HepG2 (cell line): Measurements from ENCODE around the gene ZNF79. TPM values are rescaled to one million over a fixed set of nuclear protein-coding genes. Genes with fewer than 3 reads are reported as not detected.

Experiments
- ATAC-seq: fragments of 200-7000 bp; cut with Tn5 transposase; 3 replicates; pipeline ENCODE4 v1.9.1; 2020; ENCODE audit warnings: mild to moderate bottlenecking, moderate library complexity
- BruUV-seq: library from RNA; stranded (reverse); fragments of 400-500 nt; replicated peaks from 2 replicates; lab custom pipeline; 2021; lab: Mats Ljungman, UMichigan
- CTCF ChIA-PET: fragments of 300-600 bp; formaldehyde crosslinking; extraction: SDS; loops from one replicate; lab custom pipeline; 2021; ENCODE audit warnings: low total read pairs, inconsistent platforms, low intra/inter-chr PET ratio; lab: Yijun Ruan, JAX
- POLR2A ChIA-PET: fragments of 350-600 bp; sonication (Branson Sonifier 250); formaldehyde crosslinking; loops from one replicate; lab custom pipeline; 2020; ENCODE audit warnings: antibody characterized with exemption, inconsistent platforms; lab: Yijun Ruan, JAX
- DNase-seq: peaks from one replicate; pipeline ENCODE4 v3.0.0-alpha.2; 2015; ENCODE audit warnings: low spot score
- FAIRE-seq: peaks from 3 replicates; lab custom pipeline; 2011; peaks lifted over from hg19 to GRCh38; lab: Jason Lieb, UNC
- H2AFZ ChIP-seq: one replicate; pipeline ENCODE4 v1.6.1; 2011; ENCODE audit warnings: low read length, inconsistent platforms
- H3K27ac ChIP-seq: fragments of 300-600 bp; 3 replicates; pipeline ENCODE4 v1.8.0; 2011; ENCODE audit warnings: mixed run types, mild to moderate bottlenecking, mixed read lengths, low read length, inconsistent platforms; ENCODE audit not compliant: insufficient read depth; ENCODE audit errors: extremely low read length
- H3K27me3 ChIP-seq, 2 experiments: fragments of 200-600 bp in 1 of 2; 2 replicates in 1 of 2; 3 replicates in 1 of 2; pipeline versions ENCODE4 v1.6.0 to v1.8.0; 2011; ENCODE audit warnings: low read length in 2 of 2, mild to moderate bottlenecking in 2 of 2, moderate library complexity in 2 of 2, inconsistent platforms in 1 of 2; ENCODE audit not compliant: insufficient read depth in 2 of 2, control insufficient read depth in 1 of 2
- H3K36me3 ChIP-seq, 2 experiments: fragments of 200-600 bp in 1 of 2; replicated peaks in 1 of 2; 2 replicates in 1 of 2; 3 replicates in 1 of 2; pipeline versions ENCODE4 v1.5.1 to v1.8.0; 2011; ENCODE audit warnings: low read length in 2 of 2, inconsistent platforms in 1 of 2; ENCODE audit not compliant: insufficient read depth in 2 of 2, control insufficient read depth in 1 of 2
- H3K4me1 ChIP-seq: 2 replicates; pipeline ENCODE4 v1.5.1; 2012; ENCODE audit warnings: low read length, inconsistent platforms; ENCODE audit not compliant: insufficient read depth
- H3K4me2 ChIP-seq: 2 replicates; pipeline ENCODE4 v1.6.0; 2011; ENCODE audit warnings: low read depth, low read length, inconsistent platforms
- H3K4me3 ChIP-seq, 3 experiments: fragments of 200-600 bp in 1 of 3; sonication (generic), shearing (Covaris generic) in 1 of 3; replicated peaks in 1 of 3; 2 replicates each; pipeline ENCODE4 v1.5.1; 2011 to 2016; ENCODE audit warnings: low read length in 3 of 3, inconsistent platforms in 2 of 3, low read depth in 2 of 3, mild to moderate bottlenecking in 2 of 3, control low read depth in 1 of 3, mixed read lengths in 1 of 3; ENCODE audit not compliant: insufficient read depth in 1 of 3
- H3K79me2 ChIP-seq: one replicate; pipeline ENCODE4 v1.6.1; 2011; ENCODE audit warnings: low read length, inconsistent platforms; ENCODE audit not compliant: insufficient read depth
- H3K9ac ChIP-seq: 2 replicates; pipeline ENCODE4 v1.6.0; 2011; ENCODE audit warnings: mild to moderate bottlenecking, low read depth, low read length, inconsistent platforms; ENCODE audit not compliant: insufficient read depth
- H3K9me3 ChIP-seq: 2 replicates; pipeline ENCODE4 v1.5.1; 2012; ENCODE audit warnings: mild to moderate bottlenecking, low read length
- H4K20me1 ChIP-seq: 2 replicates; pipeline ENCODE4 v1.6.0; 2011; ENCODE audit warnings: inconsistent platforms, mild to moderate bottlenecking, low read length, moderate library complexity; ENCODE audit not compliant: insufficient read depth
- AGO1 ChIP-seq: fragments of 200-400 bp; formaldehyde crosslinking; IDR thresholded peaks from 2 replicates; pipeline ENCODE4 v1.6.1; 2017; ENCODE audit warnings: mild to moderate bottlenecking, low read depth, low read length, moderate library complexity; ENCODE audit not compliant: poor library complexity, severe bottlenecking
- CC2D1A ChIP-seq: sonication (generic); formaldehyde crosslinking; IDR thresholded peaks from 2 replicates; pipeline ENCODE4 v1.8.1; 2023; ENCODE audit warnings: mild to moderate bottlenecking, missing genetic modification reagents
- CCAR2 ChIP-seq: fragments of 200-400 bp; formaldehyde crosslinking; optimal IDR thresholded peaks from 2 replicates; pipeline ENCODE3; 2018; ENCODE audit warnings: low read depth, mild to moderate bottlenecking, low read length, moderate library complexity
- CHCHD3 ChIP-seq: sonication (generic); formaldehyde crosslinking; IDR thresholded peaks from 2 replicates; pipeline ENCODE4 v1.8.0; 2022; ENCODE audit warnings: mild to moderate bottlenecking, missing genetic modification reagents, moderate library complexity
- EED ChIP-seq: sonication (generic); formaldehyde crosslinking; IDR thresholded peaks from 2 replicates; pipeline ENCODE4 v1.5.0; 2020; ENCODE audit warnings: mild to moderate bottlenecking, missing genetic modification reagents
- NCOR1 ChIP-seq: fragments of 200-600 bp; sonication (generic); IDR thresholded peaks from 2 replicates; pipeline ENCODE4 v1.7.0; 2017; ENCODE audit warnings: antibody characterized with exemption, low read length, borderline replicate concordance
- SIN3A ChIP-seq: IDR thresholded peaks from 2 replicates; pipeline ENCODE4 v1.6.1; 2011; ENCODE audit warnings: low read depth, mild to moderate bottlenecking, control low read depth, low read length, borderline replicate concordance
- ZFP1 ChIP-seq: IDR thresholded peaks from 2 replicates; pipeline ENCODE4 v1.6.1; 2016
- ZFP90 ChIP-seq: sonication (generic); formaldehyde crosslinking; IDR thresholded peaks from 2 replicates; pipeline ENCODE4 v1.8.0; 2022; ENCODE audit warnings: missing genetic modification reagents, mild to moderate bottlenecking, inconsistent platforms, borderline replicate concordance
- ZNF451 ChIP-seq: sonication (generic); formaldehyde crosslinking; IDR thresholded peaks from 2 replicates; pipeline ENCODE4 v1.5.0; 2020; ENCODE audit warnings: mild to moderate bottlenecking, missing genetic modification reagents
- ZNF501 ChIP-seq: sonication (generic); formaldehyde crosslinking; IDR thresholded peaks from 2 replicates; pipeline ENCODE4 v1.5.1; 2020; ENCODE audit warnings: mild to moderate bottlenecking, moderate library complexity, missing genetic modification reagents
- ZNF670 ChIP-seq: sonication (generic); formaldehyde crosslinking; IDR thresholded peaks from 2 replicates; pipeline ENCODE4 v1.8.0; 2022; ENCODE audit warnings: mild to moderate bottlenecking, missing genetic modification reagents, borderline replicate concordance
- ZNF749 ChIP-seq: sonication (generic); formaldehyde crosslinking; IDR thresholded peaks from 2 replicates; pipeline ENCODE4 v1.8.0; 2022; ENCODE audit warnings: mild to moderate bottlenecking, missing genetic modification reagents, moderate library complexity, borderline replicate concordance
- ZNF777 ChIP-seq: sonication (generic); formaldehyde crosslinking; IDR thresholded peaks from 2 replicates; pipeline ENCODE4 v1.4.0; 2020; ENCODE audit warnings: missing genetic modification reagents
- ZNF790 ChIP-seq: sonication (generic); formaldehyde crosslinking; IDR thresholded peaks from 2 replicates; pipeline ENCODE4 v1.8.0; 2022; ENCODE audit warnings: missing genetic modification reagents, mild to moderate bottlenecking, borderline replicate concordance
- ZNF883 ChIP-seq: sonication (generic); formaldehyde crosslinking; IDR thresholded peaks from 2 replicates; pipeline ENCODE4 v1.5.1; 2020; ENCODE audit warnings: mild to moderate bottlenecking, missing genetic modification reagents; ENCODE audit errors: not compliant biosample characterization
- WGBS: methylation state at CpG from one replicate; pipeline ENCODE4 v1.1.6; 2017; ENCODE audit warnings: low lambda C conversion rate; 5-methylcytosine and 5-hydroxymethylcytosine counted together
- in situ Hi-C: cut with HindIII; loops from 2 replicates; pipeline ENCODE4 v1.10.0; 2017; ENCODE audit warnings: low pct_unique_long_range_greater_than_20kb; ENCODE audit not compliant: extremely low pct_ligation_motif_present
- intact Hi-C: fragments of 100-400 bp; cut with micrococcal nuclease; formaldehyde crosslinking; loops from one replicate; pipeline ENCODE4 v1.10.0; 2022; ENCODE audit not compliant: unreplicated experiment
- polyA plus RNA-seq, 8 experiments: library from polyadenylated mRNA; depleted of rRNA in 3 of 8; stranded (reverse) in 7 of 8; unstranded in 1 of 8; fragments of >200 nt; fragmentation: Illumina TruSeq in 4 of 8; extraction: Trizol in 4 of 8; gene quantifications; 2 replicates each; pipeline versions ENCODE4 v1.2.1 to v1.2.3, GENCODE V29; 2011 to 2016; ENCODE audit warnings: low read depth in 4 of 8, missing spikeins in 1 of 8, mixed read lengths in 1 of 8; ENCODE audit not compliant: insufficient read depth in 1 of 8
- total RNA-seq, 5 experiments: library from RNA; depleted of rRNA; stranded (reverse); fragments of >200 nt; fragmentation: Illumina TruSeq; extraction: Trizol; gene quantifications; 2 replicates each; pipeline ENCODE4 v1.2.3, GENCODE V29; 2016; ENCODE audit warnings: low read depth in 1 of 5
- TF ChIP-seq, protein P1 (sequence below): sonication (generic); formaldehyde crosslinking; conservative IDR thresholded peaks from 2 replicates; pipeline ENCODE4 v1.8.0; 2022; ENCODE audit warnings: mild to moderate bottlenecking, moderate library complexity, missing genetic modification reagents
- TF ChIP-seq, protein P2 (sequence below): sonication (generic); formaldehyde crosslinking; IDR thresholded peaks from 2 replicates; pipeline ENCODE4 v1.5.1; 2020; ENCODE audit warnings: missing genetic modification reagents, mild to moderate bottlenecking, borderline replicate concordance

The ZNF79 gene
- total and polyA plus RNA-seq, 2 of the 13 experiments (the other 11 are each of a cell fraction or from before 2014, with no cell fraction given), result 3.7 to 8.1 TPM

DNA sequence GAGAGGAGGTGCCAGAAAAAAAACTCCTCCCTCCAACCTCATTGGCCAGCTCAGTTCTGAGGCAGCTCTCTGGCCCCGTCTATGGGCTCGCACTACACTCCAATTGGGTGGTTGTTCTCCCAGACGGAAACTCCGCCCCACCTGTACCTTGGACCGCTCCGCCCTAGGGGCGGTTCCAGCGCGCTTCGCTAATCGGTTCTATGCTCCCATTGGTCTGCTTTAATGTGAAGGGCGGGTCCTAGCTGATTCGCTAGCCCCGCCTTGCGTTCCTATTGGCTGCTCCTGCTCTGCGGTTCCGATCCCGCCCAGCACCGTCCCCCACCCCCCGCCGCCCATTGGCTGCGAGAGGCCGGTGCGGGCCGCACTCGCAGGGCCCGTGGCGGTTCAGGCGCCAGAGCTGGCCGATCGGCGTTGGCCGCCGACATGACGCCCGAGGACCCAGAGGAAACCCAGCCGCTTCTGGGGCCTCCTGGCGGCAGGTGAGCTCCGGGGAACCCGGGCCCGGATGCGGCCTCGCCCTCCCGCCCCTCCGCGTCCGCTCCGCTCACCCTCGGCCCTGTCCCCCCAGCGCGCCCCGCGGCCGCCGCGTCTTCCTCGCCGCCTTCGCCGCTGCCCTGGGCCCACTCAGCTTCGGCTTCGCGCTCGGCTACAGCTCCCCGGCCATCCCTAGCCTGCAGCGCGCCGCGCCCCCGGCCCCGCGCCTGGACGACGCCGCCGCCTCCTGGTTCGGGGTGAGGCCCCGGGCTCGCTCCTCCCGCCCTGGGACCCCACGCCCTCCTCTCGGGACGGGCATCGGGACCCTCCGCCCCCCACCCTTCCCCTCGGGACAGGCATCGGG lies 27.2 kb upstream of the ZNF79 start, which contains the start of gene SLC2A8 (continued):
- TF ChIP-seq, protein P1, sequence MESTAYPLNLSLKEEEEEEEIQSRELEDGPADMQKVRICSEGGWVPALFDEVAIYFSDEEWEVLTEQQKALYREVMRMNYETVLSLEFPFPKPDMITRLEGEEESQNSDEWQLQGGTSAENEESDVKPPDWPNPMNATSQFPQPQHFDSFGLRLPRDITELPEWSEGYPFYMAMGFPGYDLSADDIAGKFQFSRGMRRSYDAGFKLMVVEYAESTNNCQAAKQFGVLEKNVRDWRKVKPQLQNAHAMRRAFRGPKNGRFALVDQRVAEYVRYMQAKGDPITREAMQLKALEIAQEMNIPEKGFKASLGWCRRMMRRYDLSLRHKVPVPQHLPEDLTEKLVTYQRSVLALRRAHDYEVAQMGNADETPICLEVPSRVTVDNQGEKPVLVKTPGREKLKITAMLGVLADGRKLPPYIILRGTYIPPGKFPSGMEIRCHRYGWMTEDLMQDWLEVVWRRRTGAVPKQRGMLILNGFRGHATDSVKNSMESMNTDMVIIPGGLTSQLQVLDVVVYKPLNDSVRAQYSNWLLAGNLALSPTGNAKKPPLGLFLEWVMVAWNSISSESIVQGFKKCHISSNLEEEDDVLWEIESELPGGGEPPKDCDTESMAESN, result peak; percentile 66
- TF ChIP-seq CCAR2, result no peak
- TF ChIP-seq NCOR1, result peak; percentile 30; the same call in 1 of the 2 replicates

DNA sequence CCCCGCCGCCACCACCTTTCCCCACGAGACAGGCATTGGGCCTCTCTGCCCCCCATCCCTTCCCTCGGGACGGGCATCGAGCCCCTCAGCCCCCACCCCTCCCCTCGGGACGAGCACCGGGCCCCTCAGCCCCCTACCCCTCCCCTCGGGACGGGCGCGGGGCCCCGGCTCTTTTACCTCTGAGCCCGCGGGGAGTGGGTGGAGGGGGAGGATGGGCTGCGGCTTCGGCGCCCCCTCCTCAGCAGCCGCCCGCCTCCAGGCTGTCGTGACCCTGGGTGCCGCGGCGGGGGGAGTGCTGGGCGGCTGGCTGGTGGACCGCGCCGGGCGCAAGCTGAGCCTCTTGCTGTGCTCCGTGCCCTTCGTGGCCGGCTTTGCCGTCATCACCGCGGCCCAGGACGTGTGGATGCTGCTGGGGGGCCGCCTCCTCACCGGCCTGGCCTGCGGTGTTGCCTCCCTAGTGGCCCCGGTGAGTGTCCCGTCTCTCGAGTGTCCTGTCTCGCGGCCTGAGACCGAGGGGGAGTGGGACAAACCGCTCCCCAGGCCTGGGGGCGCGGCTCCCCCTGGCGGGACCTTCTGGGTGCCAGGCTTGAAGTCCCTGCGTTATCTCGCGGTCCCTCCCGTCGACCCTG lies 26.4 kb upstream of the ZNF79 start:
- peak overlapping the region; percentile 86 to 96 (median 88) for H3K4me3 ChIP-seq
- peaks cover 64% of the 10 kb centered on the region for H3K4me1 ChIP-seq
- H2AFZ ChIP-seq, result no peak overlapping the region
- peak overlapping the region; percentile 90 for H3K9ac ChIP-seq
- ATAC-seq (peak; percentile 12), DNase-seq (peak; percentile 36), FAIRE-seq (peak; percentile 47)
- CTCF ChIA-PET, result interaction anchor here (0.6 to 2.6 kb wide), 4 partner anchors 13 to 87 kb away, joined by 3 to 32 read pairs (median 8); no protein-coding TSS in a partner anchor
- no TSS peak for BruUV-seq
- 0% methylated on average over 9 of the region's 55 CpGs for WGBS
- no peaks in the 10 kb centered on the region for H3K27me3 ChIP-seq
- H3K27ac ChIP-seq, result peak overlapping the region; percentile 89
- H3K9me3 ChIP-seq, result no peaks in the 10 kb centered on the region
- H3K79me2 ChIP-seq, result peaks cover 27% of the 10 kb centered on the region
- intact Hi-C loops (loop anchor here (1.0 to 10.0 kb wide), 5 partner anchors 9 to 183 kb away; no protein-coding TSS in a partner anchor), in situ Hi-C loops (loop anchor here (5.0 kb wide), 2 partner anchors 35 to 185 kb away; no protein-coding TSS in a partner anchor)
- peaks cover 10% of the 10 kb centered on the region; the same call in 1 of the 2 replicates for H4K20me1 ChIP-seq
- H3K36me3 ChIP-seq, result peaks cover 16 to 28% of the 10 kb centered on the region in 2 experiments; a peak in 4 of 5 replicates
- POLR2A ChIA-PET, result interaction anchor here (0.8 to 5.4 kb wide), 19 partner anchors 9 to 211 kb away, joined by 3 to 159 read pairs (median 8); partner anchors contain the start of genes LRSAM1, RPL12 and ZNF79
- peak overlapping the region; percentile 94 for H3K4me2 ChIP-seq
- TF ChIP-seq ZNF451 (CRISPR knock-in tag), result 0 out of 2 replicates have a peak, but pooled peaks have one; percentile 26
- TF ChIP-seq ZNF749 (CRISPR knock-in tag), result no peak
- TF ChIP-seq SIN3A, result peak; percentile 44; the same call in 1 of the 2 replicates
- 0 out of 2 replicates have a peak, but pooled peaks have one; percentile 22 for TF ChIP-seq ZNF501 (CRISPR knock-in tag)
- TF ChIP-seq AGO1, result peak; percentile 23
- TF ChIP-seq ZFP90 (CRISPR knock-in tag), result 0 out of 2 replicates have a peak, but pooled peaks have one; percentile 34
- peak; percentile 66; the same call in 1 of the 2 replicates for TF ChIP-seq ZNF670 (CRISPR knock-in tag)
- no peak for TF ChIP-seq ZNF790 (CRISPR knock-in tag)
- no peak for TF ChIP-seq ZFP1 (CRISPR knock-in tag)
- peak; percentile 91 for TF ChIP-seq ZNF777 (CRISPR knock-in tag)
- TF ChIP-seq, protein P2, sequence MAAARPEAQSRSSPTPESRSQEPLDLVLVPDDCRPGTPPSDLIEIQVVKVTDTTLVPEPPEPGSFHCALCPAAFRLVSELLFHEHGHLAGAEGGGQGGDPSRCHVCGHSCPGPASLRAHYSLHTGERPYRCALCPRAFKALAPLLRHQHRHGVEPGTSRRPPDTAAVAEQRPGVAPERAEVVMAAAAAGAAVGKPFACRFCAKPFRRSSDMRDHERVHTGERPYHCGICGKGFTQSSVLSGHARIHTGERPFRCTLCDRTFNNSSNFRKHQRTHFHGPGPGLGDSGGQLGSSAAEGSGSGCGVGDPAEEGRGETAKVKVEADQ (CRISPR knock-in tag), result peak; percentile 7; the same call in 1 of the 2 replicates
- TF ChIP-seq CHCHD3 (CRISPR knock-in tag), result 0 out of 2 replicates have a peak, but pooled peaks have one; percentile 11
- TF ChIP-seq EED (CRISPR knock-in tag), result no peak
- no peak for TF ChIP-seq CC2D1A (CRISPR knock-in tag)
- TF ChIP-seq ZNF883, result no peak
